ENCODE results near the gene TRPM5.

TRPM5 gene

GRCh38 chr11:2453436-2453835 is 9.1 kb upstream of the TRPM5 start:
- no peak overlapping the region for H3K4me3 ChIP-seq (ENCODE audit: low read length)
- TF ChIP-seq EZH2phosphoT487 (IDR thresholded peaks at IDR 0.05; ENCODE audit: low read length) (no peak), EZH2 (optimal IDR thresholded peaks at IDR 0.05; ENCODE audit: low read depth, low read length) (no peak), CTCF (IDR thresholded peaks at IDR 0.05; ENCODE audit: low read length) (no peak)
- peaks cover 5% of the 10 kb centered on the region for H3F3A ChIP-seq (ENCODE audit: insufficient read depth, low read length)
- H3K9ac ChIP-seq (ENCODE audit: low read length), result no peak overlapping the region
- no peaks in the 10 kb centered on the region for H3K9me2 ChIP-seq (replicated peaks; ENCODE audit: insufficient read depth, low read length)
- no peaks in the 10 kb centered on the region for H3K9me3 ChIP-seq (replicated peaks; ENCODE audit: insufficient read depth, low read length)
- no peaks in the 10 kb centered on the region for H4K20me1 ChIP-seq (ENCODE audit: insufficient read depth, low read length)
- no peak overlapping the region for H3K27ac ChIP-seq (ENCODE audit: low read length)
- no peaks in the 10 kb centered on the region for H3K36me3 ChIP-seq (replicated peaks; ENCODE audit: insufficient read depth, low read length)
- peaks cover 29% of the 10 kb centered on the region for H3K79me2 ChIP-seq (ENCODE audit: low read length)
- DNase-seq, result peak; percentile 1
- H2AFZ ChIP-seq (ENCODE audit: low read length), result no peak overlapping the region
- no peak overlapping the region for H3K4me2 ChIP-seq (ENCODE audit: low read depth, low read length)
- H3K27me3 ChIP-seq (replicated peaks; ENCODE audit: insufficient read depth, low read length), result no peaks in the 10 kb centered on the region
- H3K4me1 ChIP-seq (ENCODE audit: low read length), result peaks cover 7% of the 10 kb centered on the region

GRCh38 chr11:2452321-2453012 is 8.2 kb upstream of the TRPM5 start:
- no peaks in the 10 kb centered on the region for H3K36me3 ChIP-seq (replicated peaks; ENCODE audit: insufficient read depth, low read length)
- no peaks in the 10 kb centered on the region for H3F3A ChIP-seq (ENCODE audit: insufficient read depth, low read length)
- TF ChIP-seq CTCF (IDR thresholded peaks at IDR 0.05; ENCODE audit: low read length), result no peak
- TF ChIP-seq EZH2 (optimal IDR thresholded peaks at IDR 0.05; ENCODE audit: low read depth, low read length), result no peak
- TF ChIP-seq EZH2phosphoT487 (IDR thresholded peaks at IDR 0.05; ENCODE audit: low read length), result no peak
- no peaks in the 10 kb centered on the region for H3K9me3 ChIP-seq (replicated peaks; ENCODE audit: insufficient read depth, low read length)
- no peak overlapping the region for H2AFZ ChIP-seq (ENCODE audit: low read length)
- H3K27ac ChIP-seq (ENCODE audit: low read length), result no peak overlapping the region
- H3K4me1 ChIP-seq (ENCODE audit: low read length), result no peaks in the 10 kb centered on the region
- H3K4me2 ChIP-seq (ENCODE audit: low read depth, low read length), result no peak overlapping the region
- H4K20me1 ChIP-seq (ENCODE audit: insufficient read depth, low read length), result no peaks in the 10 kb centered on the region
- DNase-seq, result peak; percentile 0
- peaks cover 33% of the 10 kb centered on the region for H3K79me2 ChIP-seq (ENCODE audit: low read length)
- no peak overlapping the region for H3K4me3 ChIP-seq (ENCODE audit: low read length)
- no peak overlapping the region for H3K9ac ChIP-seq (ENCODE audit: low read length)
- H3K9me2 ChIP-seq (replicated peaks; ENCODE audit: insufficient read depth, low read length), result no peaks in the 10 kb centered on the region
- H3K27me3 ChIP-seq (replicated peaks; ENCODE audit: insufficient read depth, low read length), result no peaks in the 10 kb centered on the region

GRCh38 chr11:2451916-2452315 is 7.6 kb upstream of the TRPM5 start:
- Histone ChIP-seq H3F3A (ENCODE audit: insufficient read depth, low read length) (no peaks in the 10 kb centered on the region), H2AFZ (ENCODE audit: low read length) (no peak overlapping the region), H3K9me2 (replicated peaks; ENCODE audit: insufficient read depth, low read length) (no peaks in the 10 kb centered on the region), H3K4me2 (ENCODE audit: low read depth, low read length) (no peak overlapping the region), H4K20me1 (ENCODE audit: insufficient read depth, low read length) (no peaks in the 10 kb centered on the region), H3K9ac (ENCODE audit: low read length) (no peak overlapping the region), H3K4me3 (ENCODE audit: low read length) (no peak overlapping the region), H3K79me2 (ENCODE audit: low read length) (peaks cover 38% of the 10 kb centered on the region), H3K4me1 (ENCODE audit: low read length) (0 out of 2 replicates have a peak, but pooled peaks cover 2% of the 10 kb centered on the region), H3K9me3 (replicated peaks; ENCODE audit: insufficient read depth, low read length) (no peaks in the 10 kb centered on the region), H3K27me3 (replicated peaks; ENCODE audit: insufficient read depth, low read length) (no peaks in the 10 kb centered on the region), H3K27ac (ENCODE audit: low read length) (no peak overlapping the region), H3K36me3 (replicated peaks; ENCODE audit: insufficient read depth, low read length) (no peaks in the 10 kb centered on the region)
- no peak for TF ChIP-seq CTCF (IDR thresholded peaks at IDR 0.05; ENCODE audit: low read length)
- TF ChIP-seq EZH2phosphoT487 (IDR thresholded peaks at IDR 0.05; ENCODE audit: low read length), result no peak
- no peak for TF ChIP-seq EZH2 (optimal IDR thresholded peaks at IDR 0.05; ENCODE audit: low read depth, low read length)
- DNase-seq, result peak; percentile 2

Data from MM.1S (cell line).